K562 (cell line): ENCODE results near the gene LRRC31.

ENCODE experiments used
- EZH2 ChIP-seq: IDR thresholded peaks from 2 replicates; pipeline ENCODE4 v1.6.1; 2012; ENCODE audit warnings: low read depth, mild to moderate bottlenecking, inconsistent platforms, low read length, borderline replicate concordance
- KLF1 ChIP-seq: fragments of 450-650 bp; IDR thresholded peaks from 2 replicates; pipeline ENCODE4 v1.6.1; 2016; ENCODE audit warnings: missing genetic modification characterization, missing compliant biosample characterization
- ZNF232 ChIP-seq: sonication (generic); formaldehyde crosslinking; IDR thresholded peaks from 2 replicates; pipeline ENCODE4 v1.8.0; 2022; ENCODE audit warnings: mild to moderate bottlenecking, missing genetic modification reagents

- TF ChIP-seq EZH2 (no peak), ZNF232 (CRISPR knock-in tag) (no peak), KLF1 (tag) (no peak)
These were observed 47.2 kb downstream of the LRRC31 start for GRCh38 chr3:169822540-169822939.
